ENCODE measurements around the gene SPC25.
A peak's percentile ranks its signal among the peaks of the same experiment; 100 is the strongest.
"Not testable (repeated sequence)": the region's sequence is repeated elsewhere in the genome, so short reads cannot be mapped to it uniquely, and the experiment has no call there.

The SPC25 gene, protein sequence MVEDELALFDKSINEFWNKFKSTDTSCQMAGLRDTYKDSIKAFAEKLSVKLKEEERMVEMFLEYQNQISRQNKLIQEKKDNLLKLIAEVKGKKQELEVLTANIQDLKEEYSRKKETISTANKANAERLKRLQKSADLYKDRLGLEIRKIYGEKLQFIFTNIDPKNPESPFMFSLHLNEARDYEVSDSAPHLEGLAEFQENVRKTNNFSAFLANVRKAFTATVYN
- total RNA-seq, result 0 to 0.28 (median 0.19) reads per million in 3 experiments

DNA sequence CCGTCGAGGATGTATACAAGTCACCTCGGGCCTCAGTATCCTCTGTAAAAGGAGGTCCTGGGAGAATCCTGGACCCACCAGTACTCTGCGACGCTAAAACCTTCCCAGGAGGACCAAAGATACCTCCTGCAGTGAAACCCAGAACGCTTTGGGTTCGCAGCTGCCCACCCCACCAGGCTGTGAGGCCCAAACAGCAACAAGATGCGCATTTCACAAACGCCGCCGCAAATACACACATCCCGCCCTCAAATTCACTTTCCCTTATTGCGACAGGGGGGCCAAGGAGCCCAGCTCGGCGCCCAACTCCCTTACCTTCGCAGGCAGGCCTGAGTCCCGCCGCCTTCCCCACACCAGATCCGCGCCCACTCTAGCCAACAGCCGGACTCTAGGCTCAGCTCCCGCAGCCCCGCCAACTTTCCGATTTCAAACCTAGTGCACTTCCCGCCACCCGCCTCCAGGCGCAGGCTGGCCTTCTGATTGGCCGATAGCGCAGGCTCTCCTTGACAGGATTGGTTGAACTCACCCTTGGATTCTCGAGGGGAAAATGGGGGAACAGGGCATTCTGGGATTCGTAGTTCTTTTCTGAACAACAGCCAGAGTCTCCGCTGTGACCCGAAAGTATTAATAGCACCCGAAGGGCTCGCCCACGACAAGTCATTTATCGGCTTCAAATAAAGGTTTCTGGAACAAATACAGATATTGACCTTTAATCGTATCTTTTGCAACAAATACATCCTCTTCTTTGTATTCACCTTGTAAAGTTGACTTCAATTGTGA, at the start of gene SPC25:
SPC25 (minus strand) TSS at position 425 of the 777 bp plus-strand sequence. CDS start 911 bp downstream, outside the sequence.
- peak; percentile 82 for DNase-seq

DNA sequence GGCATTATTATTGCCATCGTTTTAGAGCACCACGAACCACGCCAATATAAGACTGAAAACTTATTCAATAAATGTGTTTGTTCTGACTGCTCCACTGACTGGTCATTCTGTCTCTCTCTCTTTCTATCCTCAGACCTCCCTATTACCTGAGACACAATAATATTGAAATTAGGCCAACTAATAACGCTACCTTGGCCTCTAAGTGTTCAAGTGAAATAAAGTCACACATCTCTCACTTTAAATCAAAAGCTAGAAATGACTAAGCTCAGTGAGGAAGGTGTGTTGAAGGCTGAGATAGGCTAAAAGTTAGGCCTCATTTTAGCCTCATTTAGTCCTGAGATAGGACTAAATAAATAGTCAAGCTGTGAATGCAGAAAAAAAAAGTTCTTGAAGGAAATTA, 49.7 kb upstream of the SPC25 start:
- no peak for DNase-seq

GRCh38 chr2:168939061-168939460, 48.8 kb upstream of the SPC25 start:
- DNase-seq, result no peak

DNA sequence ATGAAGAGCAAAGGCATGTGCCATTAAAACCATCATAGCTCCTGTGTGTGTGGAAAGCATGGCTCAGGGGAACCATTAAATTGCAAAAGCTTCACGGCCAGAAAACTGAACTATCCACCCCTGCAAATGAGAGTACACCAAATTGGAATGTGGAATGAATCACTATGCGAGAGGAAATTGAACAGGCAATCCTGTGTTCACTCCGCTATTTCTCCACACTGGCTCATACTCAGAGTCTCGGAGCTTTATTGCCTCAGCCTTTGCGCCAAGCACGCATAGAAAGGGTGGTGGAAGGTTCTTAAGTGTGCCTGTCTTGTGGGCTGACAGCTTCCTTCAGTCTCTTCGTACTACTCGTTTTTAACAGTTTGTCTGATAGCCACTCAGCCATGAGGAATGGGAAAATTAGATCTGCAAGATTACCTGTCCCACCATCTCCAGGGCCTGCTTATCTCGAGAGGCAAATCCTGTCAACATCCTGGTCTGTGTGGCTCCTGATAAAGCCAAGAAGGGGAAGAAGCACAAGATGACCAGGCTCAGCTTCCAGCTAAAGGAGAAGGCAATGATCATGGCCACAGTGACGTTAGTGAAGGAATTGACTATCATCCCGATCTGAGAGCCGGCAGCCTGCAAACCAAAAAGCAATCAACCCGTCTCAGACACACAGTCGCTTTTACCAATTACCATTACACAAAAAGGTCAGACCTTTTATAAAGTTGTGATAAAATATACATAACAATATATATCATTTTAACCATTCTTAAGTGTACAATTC, 45.8 kb upstream of the SPC25 start:
- no peak for DNase-seq

DNA sequence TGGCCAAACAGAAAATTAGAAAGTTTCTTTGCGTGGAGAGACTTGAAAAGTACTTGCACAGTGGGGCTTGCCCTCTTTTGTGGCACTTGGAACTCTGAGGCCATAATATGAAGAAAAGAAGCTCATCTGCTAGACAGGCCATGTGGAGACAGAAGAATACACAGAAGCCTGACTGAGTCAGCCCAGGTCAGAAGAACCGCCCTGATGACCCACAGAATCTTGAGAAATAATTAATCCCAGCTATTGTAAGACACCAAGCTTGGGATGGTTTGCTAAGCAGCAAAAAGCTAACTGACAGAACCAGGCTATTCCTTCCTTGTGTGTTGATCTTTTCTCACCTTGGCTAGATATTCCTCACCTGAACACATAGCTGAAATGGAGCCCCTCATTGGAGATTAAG, 44.6 kb upstream of the SPC25 start:
- DNase-seq, result no peak

DNA sequence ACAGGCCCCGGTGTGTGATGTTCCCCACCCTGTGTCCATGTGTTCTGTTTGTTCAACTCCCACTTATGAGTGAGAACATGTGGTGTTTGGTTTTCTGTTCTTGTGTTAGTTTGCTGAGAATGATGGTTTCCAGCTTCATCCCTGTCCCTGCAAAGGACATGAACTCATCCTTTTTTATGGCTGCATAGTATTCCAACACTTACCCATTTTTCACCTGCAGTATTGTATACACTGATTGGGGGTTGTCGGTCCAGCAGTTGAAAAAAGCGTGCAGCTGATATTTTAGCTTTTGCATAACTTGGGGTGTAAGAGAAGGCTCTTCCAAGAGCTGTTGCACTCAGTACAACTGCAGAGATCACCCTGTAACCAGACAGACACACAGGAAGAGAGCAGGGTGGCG, 41.9 kb upstream of the SPC25 start:
- DNase-seq, result not testable (repeated sequence)

DNA sequence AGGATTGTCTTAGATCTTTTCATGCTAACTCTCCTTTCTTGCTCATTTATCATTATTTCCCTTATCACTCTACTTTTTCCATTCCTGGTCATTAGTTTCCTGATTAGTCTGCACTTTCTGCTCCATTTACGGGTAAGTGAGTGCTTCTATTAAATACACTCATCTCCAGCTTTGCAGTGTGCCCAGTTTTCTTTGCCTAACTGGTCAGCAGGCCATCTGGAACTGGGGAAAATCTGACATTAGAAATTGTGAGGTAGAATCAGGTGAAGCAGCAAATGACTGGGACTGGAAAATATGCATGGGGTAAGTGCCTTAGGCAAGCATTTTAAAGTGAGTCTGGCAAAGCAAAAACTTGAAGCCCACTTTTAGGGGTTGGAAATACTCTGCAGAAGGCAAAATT, 40.0 kb upstream of the SPC25 start:
- DNase-seq, result no peak

GRCh38 chr2:168929031-168929430, 38.8 kb upstream of the SPC25 start:
- DNase-seq, result no peak

- no peak for DNase-seq
Observed at GRCh38 chr2:168928113-168928831, 38.0 kb upstream of the SPC25 start.

DNA sequence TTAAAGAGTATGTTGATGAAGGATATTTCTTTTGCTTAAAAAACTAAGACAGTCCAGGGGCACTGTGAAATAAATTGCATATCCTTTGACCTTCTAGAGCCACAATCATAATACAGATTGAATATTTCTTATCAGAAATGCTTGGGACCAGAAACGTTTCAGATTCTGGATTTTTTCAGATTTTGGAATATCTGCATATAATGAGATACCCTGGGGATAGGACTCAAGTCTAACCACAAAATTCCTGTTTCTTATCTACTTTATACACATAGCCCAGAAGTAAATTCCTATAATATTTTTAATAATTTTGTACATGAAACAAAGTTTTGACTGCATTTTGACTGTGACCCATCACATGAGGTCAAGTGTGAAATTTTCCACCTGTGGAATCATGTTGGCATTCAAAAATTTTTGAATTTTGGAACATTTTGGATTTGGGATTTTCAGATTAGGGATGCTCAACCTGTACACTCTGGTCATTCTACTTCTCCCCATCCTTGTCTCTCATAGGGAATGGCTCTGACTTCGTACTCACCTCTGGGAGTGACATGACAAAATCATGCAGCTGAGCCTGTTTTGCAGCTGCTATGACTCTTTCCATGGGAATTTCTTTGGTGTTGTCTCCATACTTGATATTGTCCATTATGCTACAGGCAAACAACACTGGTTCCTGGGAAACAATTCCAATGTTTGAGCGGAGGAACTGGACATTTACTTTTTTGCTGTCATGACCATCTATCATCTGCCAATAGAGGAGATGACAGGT, 36.6 kb upstream of the SPC25 start:
- DNase-seq, result no peak

DNA sequence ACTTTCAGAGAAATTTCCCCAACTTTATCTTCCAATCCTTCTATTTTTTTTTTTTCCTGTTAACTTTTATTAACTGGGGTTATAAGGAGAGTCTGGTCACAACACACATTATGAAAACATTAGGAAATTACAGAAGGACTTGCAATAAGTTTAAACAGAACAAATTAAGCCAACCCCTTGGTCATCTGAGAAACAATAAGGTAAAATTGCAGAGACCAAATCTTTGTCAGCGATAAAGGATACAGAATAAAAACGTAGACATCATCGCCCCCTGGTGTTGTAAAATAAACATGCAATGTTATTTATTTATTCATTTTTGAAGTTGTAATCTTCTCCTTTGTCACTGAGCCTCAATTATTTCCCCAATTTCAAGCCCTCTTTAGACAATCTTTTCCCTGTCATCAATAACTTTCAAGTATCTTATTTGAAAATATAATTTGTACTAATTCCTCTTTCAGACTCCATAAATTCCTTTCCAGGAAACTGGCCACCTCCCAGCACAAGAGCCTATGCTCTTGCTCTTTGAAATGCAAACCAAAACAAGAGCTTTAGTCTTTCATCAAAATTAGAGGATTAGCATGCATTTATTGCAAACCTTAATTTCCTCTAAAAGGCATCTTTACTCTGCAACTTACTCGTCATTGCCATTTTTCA, 30.4 kb upstream of the SPC25 start:
- peak; percentile 25 for DNase-seq

GRCh38 chr2:168916331-168916675, 26.1 kb upstream of the SPC25 start:
- no peak for DNase-seq

- no peak for DNase-seq
Observed at GRCh38 chr2:168915441-168916330, 25.5 kb upstream of the SPC25 start.

DNA sequence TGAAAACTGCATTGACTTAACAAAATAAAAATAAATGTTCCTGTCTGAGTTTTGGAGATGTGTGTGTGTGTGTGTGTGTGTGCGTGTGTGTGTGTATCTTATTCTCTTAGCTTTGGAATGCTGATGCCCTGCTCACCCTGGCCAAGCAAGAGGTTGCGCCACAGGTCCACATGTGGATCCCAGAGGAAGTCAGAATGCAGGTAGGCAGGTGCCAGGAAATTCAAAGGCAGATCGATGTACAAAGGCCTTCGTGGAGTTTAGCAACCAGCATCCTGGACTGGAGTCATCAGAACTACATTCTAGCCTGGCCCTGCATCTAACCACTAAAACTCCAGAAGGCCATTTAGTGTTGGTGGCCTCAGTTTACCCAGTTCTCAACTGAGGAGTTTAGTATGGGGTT, 23.3 kb upstream of the SPC25 start:
- DNase-seq, result no peak

DNA sequence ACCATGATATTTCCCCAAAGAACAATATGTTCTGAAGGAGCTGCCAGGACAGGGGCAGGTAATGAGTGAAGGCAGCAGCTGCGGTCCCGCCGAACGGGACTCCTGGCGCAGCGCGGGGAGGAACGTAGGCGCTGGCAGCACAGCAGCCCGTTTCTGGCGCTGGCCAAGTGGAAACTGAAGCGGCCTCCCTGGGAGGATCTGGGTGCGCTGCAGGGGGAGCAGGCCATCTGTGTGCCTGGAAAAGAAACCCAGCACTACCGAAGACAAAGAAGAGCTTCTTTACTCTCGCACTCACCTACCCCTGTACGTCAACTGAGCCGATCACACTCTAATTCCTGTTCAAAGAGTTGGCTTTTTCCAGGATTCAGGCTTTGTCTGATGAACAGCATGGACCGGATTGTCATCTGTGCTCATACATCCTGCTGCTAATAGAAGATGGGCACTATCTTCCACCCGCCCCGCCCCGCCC, 22.7 kb upstream of the SPC25 start:
- DNase-seq, result no peak

- DNase-seq, result no peak
Observed at GRCh38 chr2:168912466-168912865, 22.2 kb upstream of the SPC25 start.

DNA sequence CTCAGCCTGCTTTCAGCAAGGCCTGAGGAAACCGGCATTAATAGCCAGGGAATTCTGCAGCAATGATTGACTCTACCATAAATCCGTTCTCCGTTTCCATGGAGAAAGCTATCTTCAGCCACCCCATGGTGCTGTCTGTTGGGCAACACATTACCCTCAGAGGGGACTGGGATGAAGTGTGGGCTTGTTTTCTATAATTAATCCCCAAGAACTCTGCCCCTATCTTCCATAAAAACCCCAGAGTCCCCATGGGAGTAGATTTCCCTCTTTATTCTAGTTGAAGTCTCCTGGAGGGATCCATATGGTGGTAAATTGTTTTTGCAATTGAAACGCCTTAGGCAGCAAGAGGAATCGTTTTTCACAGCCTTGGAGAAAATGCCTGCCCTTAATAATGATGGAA, 20.1 kb upstream of the SPC25 start:
- no peak for DNase-seq

- DNase-seq, result no peak
Observed at GRCh38 chr2:168907940-168908662, 17.9 kb upstream of the SPC25 start.

GRCh38 chr2:168904358-168904757, 14.1 kb upstream of the SPC25 start:
- DNase-seq, result no peak

DNA sequence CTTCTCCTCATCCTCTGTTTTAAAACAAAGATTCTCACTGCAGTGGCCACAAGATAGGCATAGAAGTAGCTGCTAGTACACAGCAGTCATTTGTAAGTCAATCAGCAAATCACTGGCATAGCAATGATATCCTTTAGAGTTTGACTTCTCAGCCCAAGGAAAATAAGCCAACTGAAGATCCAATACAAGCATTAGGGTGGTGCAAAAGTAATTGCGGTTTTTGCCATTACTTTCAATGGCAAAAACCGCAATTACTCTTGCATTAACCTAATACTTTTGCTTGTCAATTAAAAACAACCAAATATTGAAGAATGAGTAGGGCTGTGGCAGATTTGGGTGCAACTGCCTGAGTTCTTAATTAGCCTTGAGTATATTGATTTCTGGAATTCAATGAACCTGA, 13.7 kb upstream of the SPC25 start:
- DNase-seq, result no peak
